NCI-H748 treated with DMSO at 0.1 percent for 48 hours (cell line): Measurements from ENCODE around the gene MUC6.

Experiments
- DNase-seq: peaks from one replicate; lab custom pipeline; 2025; lab: John Stamatoyannopoulos, UW

The MUC6 gene

GRCh38 chr11:1009371-1009770, 27.1 kb downstream of the MUC6 start:
- DNase-seq = no peak

GRCh38 chr11:1008803-1009145, 27.7 kb downstream of the MUC6 start:
- no peak for DNase-seq

- DNase-seq = no peak
These were observed 28.3 kb downstream of the MUC6 start for GRCh38 chr11:1008001-1008802.

- DNase-seq = no peak
These were observed 29.2 kb downstream of the MUC6 start for GRCh38 chr11:1007279-1007678.

- DNase-seq = no peak
These were observed 29.8 kb downstream of the MUC6 start for GRCh38 chr11:1006762-1007161.

- no peak for DNase-seq
These were observed 30.6 kb downstream of the MUC6 start for GRCh38 chr11:1005928-1006327.

- DNase-seq = no peak
These were observed 33.4 kb downstream of the MUC6 start for GRCh38 chr11:1003159-1003558.

- no peak for DNase-seq
These were observed 34.0 kb downstream of the MUC6 start for GRCh38 chr11:1002406-1002984.

- DNase-seq = no peak
These were observed 34.7 kb downstream of the MUC6 start for GRCh38 chr11:1001617-1002405.

GRCh38 chr11:1000357-1001278, 35.9 kb downstream of the MUC6 start:
- no peak for DNase-seq

GRCh38 chr11:999009-999408, 37.5 kb downstream of the MUC6 start:
- DNase-seq = no peak

- no peak for DNase-seq
These were observed 38.6 kb downstream of the MUC6 start for GRCh38 chr11:997907-998306.

GRCh38 chr11:996681-997080, 39.8 kb downstream of the MUC6 start:
- DNase-seq = no peak

GRCh38 chr11:995752-996420, 40.6 kb downstream of the MUC6 start:
- no peak for DNase-seq

- DNase-seq = no peak
These were observed 41.3 kb downstream of the MUC6 start for GRCh38 chr11:995044-995751.

- no peak for DNase-seq
These were observed 42.8 kb downstream of the MUC6 start for GRCh38 chr11:993632-994167.

- DNase-seq = no peak
These were observed 43.9 kb downstream of the MUC6 start for GRCh38 chr11:992577-992976.

- no peak for DNase-seq
These were observed 44.7 kb downstream of the MUC6 start for GRCh38 chr11:991711-992307.

GRCh38 chr11:991034-991433, 45.5 kb downstream of the MUC6 start:
- DNase-seq = no peak

GRCh38 chr11:990101-990500, 46.4 kb downstream of the MUC6 start:
- no peak for DNase-seq
